Jurkat, Clone E6-1 (cell line): Measurements from ENCODE around the gene FLOT1. TPM values are rescaled to one million over a fixed set of nuclear protein-coding genes. Genes with fewer than 3 reads are reported as not detected.

Experiments
- DNase-seq: peaks from one replicate; pipeline ENCODE4 v3.0.0-alpha.2; 2011; ENCODE audit warnings: low read depth, low spot score
- H3K4me3 ChIP-seq: 2 replicates; pipeline ENCODE4 v1.5.1; 2011; ENCODE audit warnings: mild to moderate bottlenecking, low read length, control low read depth, moderate library complexity
- polyA plus RNA-seq: library from polyadenylated mRNA; unstranded; fragments of >200 nt; gene quantifications from one replicate; pipeline ENCODE4 v1.2.1, GENCODE V29; 2012; ENCODE audit warnings: missing spikeins; ENCODE audit not compliant: insufficient read length, insufficient read depth

FLOT1 gene, protein sequence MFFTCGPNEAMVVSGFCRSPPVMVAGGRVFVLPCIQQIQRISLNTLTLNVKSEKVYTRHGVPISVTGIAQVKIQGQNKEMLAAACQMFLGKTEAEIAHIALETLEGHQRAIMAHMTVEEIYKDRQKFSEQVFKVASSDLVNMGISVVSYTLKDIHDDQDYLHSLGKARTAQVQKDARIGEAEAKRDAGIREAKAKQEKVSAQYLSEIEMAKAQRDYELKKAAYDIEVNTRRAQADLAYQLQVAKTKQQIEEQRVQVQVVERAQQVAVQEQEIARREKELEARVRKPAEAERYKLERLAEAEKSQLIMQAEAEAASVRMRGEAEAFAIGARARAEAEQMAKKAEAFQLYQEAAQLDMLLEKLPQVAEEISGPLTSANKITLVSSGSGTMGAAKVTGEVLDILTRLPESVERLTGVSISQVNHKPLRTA
- 139 TPM for polyA plus RNA-seq

DNA sequence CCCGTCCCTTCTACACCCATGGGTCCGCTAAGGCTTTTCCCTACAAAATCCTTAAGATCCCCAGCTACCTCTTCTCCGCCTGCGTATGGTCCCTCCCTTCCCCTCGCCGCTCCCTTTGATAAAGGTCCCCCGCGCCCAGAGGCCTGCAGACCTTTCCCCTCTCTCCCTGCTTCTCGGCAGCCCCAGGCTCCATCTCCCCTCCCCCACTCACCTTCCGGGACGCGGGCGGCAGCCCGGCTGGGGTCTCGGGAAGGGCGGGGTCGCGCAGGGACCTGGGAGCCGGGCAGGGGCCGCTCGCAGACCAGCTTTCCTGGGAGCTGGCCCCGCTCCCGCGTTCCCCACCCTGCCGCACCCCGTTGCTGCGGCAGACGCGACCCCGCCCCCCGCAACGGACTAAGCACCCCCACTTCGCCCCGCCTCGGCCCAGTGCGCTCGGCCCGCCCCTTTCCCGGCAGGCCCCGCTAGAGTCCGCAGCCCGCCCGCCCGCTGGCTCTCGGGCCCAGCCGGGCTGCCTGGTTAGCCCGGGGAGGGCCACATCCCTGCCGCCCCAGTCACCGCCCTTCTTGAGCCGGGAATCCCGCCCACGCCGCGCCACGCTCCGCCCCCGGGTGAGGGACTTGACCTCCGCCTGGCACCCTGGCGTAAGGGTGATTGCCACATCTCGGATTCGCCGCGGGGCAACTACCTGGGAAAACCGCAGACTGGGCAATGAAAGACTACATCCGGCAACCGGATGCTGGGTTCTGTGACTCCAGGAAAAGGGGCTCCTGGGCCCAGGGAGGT lies at the start of gene FLOT1:
TSS of gene FLOT1 (minus strand) at position 372 of the 783 bp plus-strand sequence. CDS start 498 bp downstream, outside the sequence.
- DNase-seq = no peak
- peak within 1 kb of the TSS; percentile 67 for H3K4me3 ChIP-seq

DNA sequence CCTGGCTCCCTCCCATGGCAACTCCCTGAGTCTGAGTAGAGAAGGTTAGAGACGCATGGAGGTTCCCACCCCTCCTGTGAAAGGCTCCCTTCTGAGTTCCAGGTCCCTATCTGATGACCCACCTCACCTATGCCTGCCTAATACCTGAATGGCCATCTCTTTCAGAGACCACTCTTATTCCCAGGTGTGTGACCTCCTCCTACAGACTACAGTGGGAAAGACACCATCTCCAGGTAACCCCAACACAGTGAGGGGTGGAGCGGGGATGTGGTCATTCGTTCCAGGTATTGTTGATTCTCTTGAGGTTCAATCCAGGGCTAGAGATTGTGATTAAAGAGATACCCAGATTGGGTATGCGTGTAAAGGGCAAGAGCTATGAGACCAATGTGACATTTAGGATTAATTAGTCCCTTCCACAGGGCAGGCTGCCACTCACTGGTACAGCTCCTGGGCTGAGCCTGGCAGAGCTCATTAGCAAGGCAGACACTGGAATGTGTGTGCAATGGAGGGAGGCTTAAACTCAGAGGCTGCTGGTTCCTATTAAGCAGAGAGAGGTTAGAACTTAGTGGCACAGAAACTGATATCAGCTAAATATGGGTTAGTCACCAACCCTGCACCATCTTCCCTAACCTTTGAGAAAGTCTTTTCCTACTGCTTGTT lies 48.4 kb upstream of the FLOT1 start:
- DNase-seq = no peak
- no peak overlapping the region for H3K4me3 ChIP-seq

DNA sequence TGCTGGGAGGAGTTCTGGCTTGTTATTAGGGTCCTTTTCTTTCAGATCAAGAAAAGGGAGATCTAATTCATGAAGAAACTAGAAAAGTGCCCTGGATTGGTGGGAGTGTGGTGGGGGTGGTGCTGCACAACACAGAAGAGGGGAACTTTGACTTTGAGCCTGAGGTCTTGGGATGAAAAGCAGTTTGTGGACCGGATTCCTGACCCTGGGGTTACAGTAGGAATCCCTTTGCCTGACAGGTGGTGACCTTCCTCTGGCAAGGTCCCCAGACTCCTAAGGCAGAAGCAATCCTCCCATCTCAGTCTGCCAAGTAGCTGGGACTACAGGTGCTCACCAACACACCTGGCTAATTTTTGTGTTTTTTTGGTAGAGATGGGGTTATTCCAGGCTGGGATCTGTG lies 47.1 kb upstream of the FLOT1 start:
- no peak overlapping the region for H3K4me3 ChIP-seq
- no peak for DNase-seq

DNA sequence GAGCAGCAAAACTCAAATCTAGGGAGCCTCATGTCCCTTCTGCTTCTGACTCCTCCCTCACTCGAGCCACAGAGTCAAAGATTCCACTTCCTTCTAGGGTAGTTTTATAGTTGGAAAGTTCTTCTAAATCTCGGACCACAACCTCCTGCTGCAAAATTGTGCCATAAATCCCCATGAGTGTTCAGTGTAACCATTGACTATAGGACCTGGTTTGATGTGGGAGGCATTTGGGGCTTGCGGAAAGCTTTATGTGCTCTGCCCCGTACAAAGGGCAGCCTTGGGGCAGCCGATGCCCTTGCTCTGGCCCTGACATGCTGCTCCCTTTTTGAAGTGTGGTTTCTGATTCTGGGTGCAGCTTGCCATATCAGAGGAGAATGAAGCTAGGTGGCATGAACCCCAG lies 45.5 kb upstream of the FLOT1 start:
- no peak for DNase-seq
- no peak overlapping the region for H3K4me3 ChIP-seq

DNA sequence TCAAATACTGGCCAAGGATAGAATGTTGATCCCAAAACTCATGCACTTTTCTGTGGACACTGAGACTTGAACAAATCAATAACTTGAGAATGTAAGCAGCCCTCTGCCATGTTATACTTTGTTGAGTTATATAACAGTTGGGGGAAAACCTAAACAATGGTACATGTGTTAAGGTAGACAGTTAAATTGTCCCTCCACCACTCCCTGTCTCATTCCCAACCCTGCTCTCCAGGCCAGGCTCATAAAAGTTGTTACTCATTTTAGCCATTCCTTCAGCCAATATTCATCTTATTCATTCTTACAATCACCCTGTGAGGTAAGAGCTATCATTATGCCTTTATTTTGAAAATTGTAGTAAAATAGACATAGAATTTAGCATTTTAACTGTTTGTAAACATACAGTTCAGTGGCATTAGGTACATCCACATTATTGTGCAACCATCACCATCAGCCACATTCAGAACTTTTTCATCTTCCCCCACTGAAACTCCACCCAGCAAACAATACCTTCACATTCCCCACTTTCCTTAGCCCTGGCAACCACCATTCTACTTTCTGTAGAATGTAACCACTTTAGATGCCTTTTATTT lies 40.0 kb upstream of the FLOT1 start:
- no peak overlapping the region for H3K4me3 ChIP-seq
- no peak for DNase-seq

DNA sequence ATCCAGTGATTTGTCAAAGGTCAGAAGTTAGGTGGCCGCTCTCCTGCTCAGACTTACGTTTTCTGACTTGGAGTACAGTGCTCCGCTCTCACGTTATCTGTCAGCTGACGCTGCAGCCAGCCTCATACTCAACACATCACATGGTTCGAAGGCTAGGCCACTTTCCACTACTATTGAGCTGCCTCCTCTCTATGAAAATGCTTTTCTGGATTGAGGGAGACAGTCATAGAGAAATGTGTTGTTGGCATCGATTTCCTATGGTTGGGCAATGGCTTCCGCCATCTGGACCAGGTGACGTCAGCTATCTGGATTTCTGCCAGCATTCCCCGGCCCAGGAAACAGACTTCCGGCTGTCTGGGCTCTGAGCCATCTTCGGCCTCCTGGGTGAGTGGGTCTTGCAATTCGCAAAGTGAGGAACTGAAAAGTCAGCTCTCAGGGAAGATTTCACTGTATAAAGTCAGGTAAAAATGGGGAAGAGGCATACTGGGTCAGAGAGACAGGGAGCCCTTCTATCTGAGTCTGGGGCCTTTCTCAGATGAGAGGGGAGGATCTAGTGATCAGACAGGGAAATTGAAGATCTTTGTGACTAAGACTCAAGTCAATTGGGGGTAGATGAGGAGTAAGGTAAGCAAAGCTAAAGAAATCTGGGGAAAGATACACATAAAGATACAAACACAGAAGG lies 39.4 kb upstream of the FLOT1 start:
- H3K4me3 ChIP-seq = no peak overlapping the region
- no peak for DNase-seq

DNA sequence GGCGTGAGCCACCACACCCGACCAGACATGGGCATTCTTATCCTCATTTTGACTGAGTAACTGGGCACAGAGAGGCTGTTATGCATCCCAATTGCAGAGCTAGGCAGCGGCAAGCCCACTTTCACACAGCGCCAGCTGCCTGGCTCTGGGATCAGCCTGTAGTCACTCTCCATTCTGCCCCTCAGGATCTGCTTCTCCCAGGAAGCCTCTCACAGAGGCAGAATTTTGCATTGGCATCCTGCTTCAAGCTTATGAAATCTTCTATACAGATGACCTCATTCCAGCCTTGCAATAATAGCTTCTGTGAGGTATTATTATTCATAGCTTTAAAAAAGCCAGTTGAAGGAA lies 38.9 kb upstream of the FLOT1 start:
- DNase-seq = no peak
- H3K4me3 ChIP-seq = no peak overlapping the region

DNA sequence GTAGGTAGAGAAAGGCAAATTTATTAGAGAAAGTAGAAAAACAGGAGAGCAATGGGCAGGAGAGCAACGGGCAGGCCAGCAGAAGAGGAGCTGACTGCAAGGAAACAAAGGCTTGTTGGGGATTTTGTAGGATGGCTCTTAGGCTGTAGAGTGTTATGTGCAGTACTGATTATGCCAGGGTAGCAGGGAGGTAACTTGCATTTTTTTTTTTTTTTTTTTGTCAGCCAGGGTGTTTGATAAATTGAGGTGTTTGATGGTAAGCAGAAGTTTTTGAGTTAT lies 38.1 kb upstream of the FLOT1 start:
- H3K4me3 ChIP-seq = no peak overlapping the region
- DNase-seq = no peak

DNA sequence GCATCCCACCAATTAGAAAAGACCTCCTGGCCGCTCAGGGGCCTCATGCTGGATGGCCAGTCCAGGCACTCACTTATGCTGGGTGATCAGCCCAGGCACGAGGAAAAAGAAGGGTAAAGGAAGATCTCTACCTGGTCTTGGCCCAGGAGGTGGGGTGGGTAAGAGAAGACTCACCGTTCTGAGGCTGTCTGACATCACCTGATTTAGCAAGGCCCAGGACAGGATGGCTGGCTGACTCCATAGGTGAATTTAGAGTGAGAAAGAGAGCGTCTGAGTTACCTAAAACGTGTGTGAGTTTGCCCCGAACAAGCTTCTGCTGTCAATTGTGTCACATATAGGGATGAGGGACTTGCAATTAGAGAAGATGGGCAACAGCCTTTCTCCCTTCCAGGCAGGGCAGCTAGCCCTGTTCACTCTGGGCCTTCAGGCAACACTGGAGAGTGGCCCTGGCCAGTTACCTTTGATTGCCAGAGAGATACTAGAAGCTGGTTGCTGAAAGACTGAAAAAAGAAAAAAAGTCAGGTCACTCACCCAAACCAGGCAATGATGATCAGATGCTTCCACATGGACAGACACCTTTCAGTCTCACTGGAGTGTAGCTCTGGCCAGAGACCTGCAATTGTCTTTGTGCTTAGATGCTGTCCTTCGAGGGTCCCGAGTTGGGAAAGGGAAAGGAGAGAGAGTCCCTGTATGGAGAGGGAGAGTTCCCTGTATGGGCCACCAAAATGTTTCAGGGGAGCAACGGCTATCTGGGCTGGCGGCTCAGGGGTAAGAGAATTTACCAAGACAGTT lies 37.6 kb upstream of the FLOT1 start:
- no peak overlapping the region for H3K4me3 ChIP-seq
- DNase-seq = no peak

DNA sequence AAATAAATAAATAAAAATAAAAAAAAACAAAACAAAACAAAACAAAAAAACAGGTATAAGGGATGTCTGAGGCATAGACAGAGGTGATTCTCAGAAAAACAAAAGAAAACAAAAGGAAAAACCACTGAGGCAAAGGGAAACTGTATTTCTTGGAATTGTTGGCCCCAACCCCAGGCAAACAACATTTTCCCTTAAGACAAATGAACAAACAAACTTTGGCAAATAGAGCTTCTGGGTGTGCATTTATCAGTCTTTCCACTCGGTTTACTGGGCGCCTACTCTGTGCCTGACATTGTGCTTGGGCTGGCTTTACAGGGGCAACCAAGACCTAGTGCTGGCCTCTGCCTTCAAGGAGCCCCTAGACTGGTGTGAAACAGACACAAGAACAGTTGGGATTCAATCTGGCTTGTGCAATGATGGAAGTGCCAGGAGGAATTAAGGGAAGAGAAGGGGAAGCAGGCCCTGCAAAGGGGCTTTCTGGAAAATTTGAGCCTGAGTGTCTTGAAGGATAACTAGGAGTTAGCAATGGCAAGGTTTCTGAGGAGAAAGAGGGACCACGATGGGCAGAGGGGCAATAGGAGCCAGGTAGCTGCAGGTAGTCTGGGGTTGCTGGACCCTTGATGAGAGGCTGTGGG lies 35.6 kb upstream of the FLOT1 start:
- DNase-seq = no peak
- no peak overlapping the region for H3K4me3 ChIP-seq

DNA sequence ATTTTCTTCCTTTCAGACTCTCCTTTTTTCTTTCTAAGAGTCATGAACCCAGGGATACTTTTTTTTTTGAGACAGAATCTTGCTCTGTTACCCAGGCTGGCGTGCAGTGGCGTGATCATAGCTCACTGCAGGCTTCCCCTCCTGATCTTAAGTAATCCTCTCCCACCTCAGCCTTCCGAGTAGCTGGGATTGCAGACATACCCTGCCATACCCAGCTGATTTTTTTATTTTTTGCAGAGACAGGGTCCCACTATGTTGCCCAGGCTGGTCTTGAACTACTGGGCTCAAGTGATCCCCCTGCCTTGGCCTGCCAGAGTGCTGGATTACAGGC lies 34.6 kb upstream of the FLOT1 start:
- H3K4me3 ChIP-seq = no peak overlapping the region
- DNase-seq = no peak

DNA sequence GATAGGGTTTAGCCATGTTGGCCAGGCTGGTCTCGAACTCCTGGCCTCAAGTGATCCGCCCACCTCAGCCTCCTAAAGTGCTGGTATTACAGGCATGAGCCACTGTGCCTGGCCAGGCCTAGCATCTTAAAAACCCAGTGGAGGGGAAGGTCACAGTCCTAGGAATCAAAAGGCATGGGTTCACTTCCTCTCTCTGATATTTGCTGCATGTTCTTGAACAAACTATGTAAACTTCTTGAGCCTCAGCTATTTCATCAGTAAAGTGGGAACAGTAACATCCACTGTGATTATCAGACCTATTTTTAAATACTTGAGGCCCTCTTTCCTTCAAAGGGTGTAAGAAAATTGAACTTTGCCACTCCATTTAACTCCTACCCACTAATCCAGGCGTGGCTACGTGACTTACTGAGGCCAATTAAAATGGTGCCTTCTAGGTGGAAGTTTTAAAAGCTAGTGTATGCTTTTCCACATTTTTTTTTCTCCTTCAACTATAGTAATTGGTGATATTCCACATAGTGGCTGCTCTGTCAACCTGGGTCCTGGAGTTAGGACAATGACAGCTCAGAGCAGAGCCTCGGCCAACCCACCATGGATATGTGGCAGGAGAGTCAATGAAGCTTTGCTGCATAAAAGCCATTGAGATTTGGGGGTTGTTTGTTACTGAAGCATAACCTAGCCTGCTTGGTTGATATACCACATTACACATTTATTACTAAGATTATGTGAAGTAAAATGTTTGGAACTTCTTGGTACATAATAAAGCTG lies 34.1 kb upstream of the FLOT1 start:
- DNase-seq = no peak
- H3K4me3 ChIP-seq = no peak overlapping the region

DNA sequence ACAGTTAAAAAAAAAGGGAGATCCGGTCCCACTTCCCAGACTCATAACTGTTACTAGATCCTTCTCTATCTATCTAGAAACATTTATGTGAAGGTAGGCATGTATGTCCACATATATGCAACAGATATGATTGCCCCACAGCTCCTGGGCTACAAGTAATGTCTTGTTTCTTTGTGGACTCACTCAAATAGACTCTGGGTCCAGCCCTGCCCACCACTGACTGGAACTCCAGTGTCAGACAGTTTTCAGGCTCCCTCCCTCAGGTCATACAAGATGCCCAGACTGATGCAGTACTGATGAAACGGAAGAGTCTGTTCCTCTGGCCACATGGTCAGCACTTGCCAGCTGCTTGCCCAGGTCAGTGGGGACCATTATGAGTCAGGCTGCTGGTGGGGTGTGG lies 32.6 kb upstream of the FLOT1 start:
- no peak overlapping the region for H3K4me3 ChIP-seq
- DNase-seq = no peak

DNA sequence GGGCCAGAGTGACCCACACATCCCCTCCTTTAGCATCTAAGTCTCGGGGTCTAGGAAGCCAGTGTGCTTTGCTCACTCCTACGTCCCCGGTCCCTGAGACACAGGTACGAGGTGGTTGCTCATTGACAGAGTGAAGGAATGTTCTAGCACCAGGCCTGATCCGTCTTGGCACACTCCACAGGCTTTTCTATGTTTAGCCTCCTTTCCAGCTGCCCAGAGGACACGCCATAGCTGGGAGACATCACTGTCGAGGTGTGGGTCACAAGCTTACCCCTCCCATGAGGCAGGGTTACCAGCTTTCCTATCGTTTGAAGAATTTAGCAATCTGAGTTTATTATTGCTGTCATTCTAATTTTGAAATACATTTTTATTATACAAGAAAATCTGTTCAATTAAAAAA lies 32.2 kb upstream of the FLOT1 start:
- no peak overlapping the region for H3K4me3 ChIP-seq
- DNase-seq = no peak

DNA sequence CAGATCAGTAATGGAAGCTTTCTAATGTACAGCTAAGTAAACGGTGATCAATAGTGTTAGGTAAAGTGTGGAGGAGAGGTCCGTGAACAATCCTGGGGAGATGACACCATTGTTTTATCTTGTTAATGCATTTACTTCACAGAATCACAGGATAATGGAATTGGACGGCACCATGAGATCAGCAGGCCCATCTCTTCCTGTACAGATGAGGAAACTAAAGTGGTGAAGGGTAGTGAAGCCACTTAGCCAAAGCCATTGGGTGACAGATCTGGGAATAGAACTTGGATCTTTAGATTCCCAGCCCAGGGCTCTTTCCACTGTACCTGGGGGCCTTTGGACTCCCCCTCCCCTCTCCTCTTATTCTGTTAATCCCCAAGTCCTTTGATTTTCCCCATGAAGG lies 28.1 kb upstream of the FLOT1 start:
- DNase-seq = no peak
- no peak overlapping the region for H3K4me3 ChIP-seq

DNA sequence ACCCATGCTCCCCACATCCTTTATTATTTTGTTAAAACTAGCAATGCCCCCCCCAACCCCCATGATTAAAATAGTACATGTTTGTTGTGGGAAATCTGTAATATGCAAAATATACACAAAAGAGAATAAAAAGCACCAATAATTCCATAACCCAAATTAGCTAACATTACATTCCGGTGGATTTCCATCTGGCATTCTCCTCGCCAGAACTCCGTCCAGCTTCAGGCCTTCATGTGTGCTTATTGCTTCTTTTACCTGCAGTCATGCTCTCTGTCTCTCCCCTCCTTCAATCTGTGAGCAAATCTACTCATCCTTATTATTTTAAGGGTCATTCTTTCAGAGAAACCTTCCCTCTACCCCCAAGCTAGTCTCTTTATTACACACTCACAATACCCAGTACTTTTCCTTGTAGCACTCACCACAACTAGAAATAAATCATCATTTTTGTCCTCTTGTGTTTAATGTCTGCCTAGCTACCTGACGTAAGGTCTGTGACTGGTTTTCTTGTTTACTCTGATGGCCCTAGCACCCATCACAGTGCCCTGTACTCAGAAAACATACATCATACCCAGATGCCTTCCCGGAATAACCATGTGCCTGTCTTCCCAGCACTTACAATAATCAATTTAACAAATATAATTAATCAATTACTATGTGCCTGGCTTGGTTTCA lies 27.5 kb upstream of the FLOT1 start:
- no peak for DNase-seq
- no peak overlapping the region for H3K4me3 ChIP-seq
